ENCODE measurements around the gene FBLN1.
A peak's percentile ranks its signal among the peaks of the same experiment; 100 is the strongest.

Gene FBLN1

GRCh38 chr22:45576273-45576625 lies 73.6 kb downstream of the FBLN1 start:
- peaks cover 27 to 28% of the 10 kb centered on the region in 2 donors for H3K27me3 Mint-ChIP-seq
- H3K9me3 Mint-ChIP-seq: peaks cover 0 to under 1% of the 10 kb centered on the region in 2 donors
- no peaks in the 10 kb centered on the region for H3K36me3 Mint-ChIP-seq
- no peak overlapping the region for H3K4me3 Mint-ChIP-seq
- no peak overlapping the region for H3K27ac Mint-ChIP-seq
- H3K4me1 Mint-ChIP-seq: no peaks in the 10 kb centered on the region
- ATAC-seq (replicated peaks): no peak
- no peak for DNase-seq

- ATAC-seq (replicated peaks): no peak
- DNase-seq: no peak
- Mint-ChIP-seq H3K9me3 (no peaks in the 10 kb centered on the region), H3K4me3 (no peak overlapping the region), H3K27me3 (peaks cover 27 to 28% of the 10 kb centered on the region in 2 donors), H3K36me3 (no peaks in the 10 kb centered on the region), H3K4me1 (no peaks in the 10 kb centered on the region), H3K27ac (no peak overlapping the region)
Measured at GRCh38 chr22:45576730-45577464, 74.2 kb downstream of the FBLN1 start.

- no peak overlapping the region for H3K4me3 Mint-ChIP-seq
- H3K4me1 Mint-ChIP-seq: peaks cover 4% of the 10 kb centered on the region in 2 donors
- H3K27me3 Mint-ChIP-seq: peaks cover 27 to 28% of the 10 kb centered on the region in 2 donors
- ATAC-seq (replicated peaks) (peak; percentile 85), DNase-seq (peak; percentile 51)
- H3K27ac Mint-ChIP-seq: no peak overlapping the region
- H3K36me3 Mint-ChIP-seq: no peaks in the 10 kb centered on the region
- peaks cover 0 to 2% of the 10 kb centered on the region in 2 donors for H3K9me3 Mint-ChIP-seq
Measured at GRCh38 chr22:45577746-45578523, 75.3 kb downstream of the FBLN1 start.

GRCh38 chr22:45578524-45579147 lies 76.0 kb downstream of the FBLN1 start:
- Mint-ChIP-seq H3K9me3 (peaks cover 3 to 5% of the 10 kb centered on the region in 2 donors), H3K36me3 (peaks cover 0 to 2% of the 10 kb centered on the region in 2 donors), H3K27me3 (peaks cover 27 to 28% of the 10 kb centered on the region in 2 donors), H3K4me3 (no peak overlapping the region), H3K4me1 (peaks cover 9 to 10% of the 10 kb centered on the region in 2 donors), H3K27ac (no peak overlapping the region)
- DNase-seq (no peak), ATAC-seq (replicated peaks) (no peak)

- Mint-ChIP-seq H3K27ac (no peak overlapping the region), H3K9me3 (peaks cover 4 to 5% of the 10 kb centered on the region in 2 donors), H3K4me1 (peaks cover 9 to 13% of the 10 kb centered on the region in 2 donors), H3K36me3 (peaks cover 0 to 2% of the 10 kb centered on the region in 2 donors), H3K4me3 (no peak overlapping the region), H3K27me3 (peaks cover 25 to 28% of the 10 kb centered on the region in 2 donors)
- no peak for ATAC-seq (replicated peaks)
- no peak for DNase-seq
Measured at GRCh38 chr22:45579306-45579705, 76.6 kb downstream of the FBLN1 start.

GRCh38 chr22:45579806-45580725 lies 77.4 kb downstream of the FBLN1 start:
- H3K27ac Mint-ChIP-seq: no peak overlapping the region
- H3K27me3 Mint-ChIP-seq: peaks cover 21 to 28% of the 10 kb centered on the region in 2 donors
- ATAC-seq (replicated peaks): no peak
- H3K36me3 Mint-ChIP-seq: peaks cover 0 to 2% of the 10 kb centered on the region in 2 donors
- H3K4me3 Mint-ChIP-seq: no peak overlapping the region
- H3K4me1 Mint-ChIP-seq: peaks cover 9 to 13% of the 10 kb centered on the region in 2 donors
- peaks cover 4 to 5% of the 10 kb centered on the region in 2 donors for H3K9me3 Mint-ChIP-seq
- DNase-seq: no peak

GRCh38 chr22:45580726-45581381 lies 78.2 kb downstream of the FBLN1 start:
- DNase-seq (no peak), ATAC-seq (replicated peaks) (no peak)
- Mint-ChIP-seq H3K27ac (no peak overlapping the region), H3K36me3 (peaks cover 0 to 2% of the 10 kb centered on the region in 2 donors), H3K4me1 (peaks cover 9 to 13% of the 10 kb centered on the region in 2 donors), H3K4me3 (no peak overlapping the region), H3K27me3 (peaks cover 18 to 25% of the 10 kb centered on the region in 2 donors), H3K9me3 (peaks cover 4 to 5% of the 10 kb centered on the region in 2 donors)

GRCh38 chr22:45581549-45582080 lies 78.9 kb downstream of the FBLN1 start:
- no peak overlapping the region for H3K27ac Mint-ChIP-seq
- H3K36me3 Mint-ChIP-seq: peaks cover 0 to 2% of the 10 kb centered on the region in 2 donors
- H3K27me3 Mint-ChIP-seq: peaks cover 14 to 17% of the 10 kb centered on the region in 2 donors
- DNase-seq: no peak
- H3K4me3 Mint-ChIP-seq: no peak overlapping the region
- peaks cover 9 to 13% of the 10 kb centered on the region in 2 donors for H3K4me1 Mint-ChIP-seq
- no peak for ATAC-seq (replicated peaks)
- peaks cover 4 to 5% of the 10 kb centered on the region in 2 donors for H3K9me3 Mint-ChIP-seq

GRCh38 chr22:45582236-45582954 lies 79.7 kb downstream of the FBLN1 start:
- Mint-ChIP-seq H3K27me3 (peaks cover 10 to 16% of the 10 kb centered on the region in 2 donors), H3K4me3 (no peak overlapping the region), H3K36me3 (peaks cover 0 to 2% of the 10 kb centered on the region in 2 donors), H3K27ac (no peak overlapping the region), H3K9me3 (peaks cover 4 to 5% of the 10 kb centered on the region in 2 donors), H3K4me1 (peaks cover 9 to 13% of the 10 kb centered on the region in 2 donors)
- no peak for ATAC-seq (replicated peaks)
- DNase-seq: no peak

GRCh38 chr22:45582955-45583320 lies 80.3 kb downstream of the FBLN1 start:
- Mint-ChIP-seq H3K4me3 (no peak overlapping the region), H3K36me3 (peaks cover 0 to 2% of the 10 kb centered on the region in 2 donors), H3K27me3 (peaks cover 10 to 16% of the 10 kb centered on the region in 2 donors), H3K4me1 (peaks cover 9 to 13% of the 10 kb centered on the region in 2 donors), H3K9me3 (peaks cover 4 to 5% of the 10 kb centered on the region in 2 donors), H3K27ac (no peak overlapping the region)
- DNase-seq (no peak), ATAC-seq (replicated peaks) (no peak)

GRCh38 chr22:45583504-45583903 lies 80.8 kb downstream of the FBLN1 start:
- Mint-ChIP-seq H3K4me3 (no peak overlapping the region), H3K9me3 (peaks cover 4 to 5% of the 10 kb centered on the region in 2 donors), H3K4me1 (peaks cover 9 to 13% of the 10 kb centered on the region in 2 donors), H3K36me3 (peaks cover 0 to 2% of the 10 kb centered on the region in 2 donors), H3K27ac (no peak overlapping the region), H3K27me3 (peaks cover 10 to 18% of the 10 kb centered on the region in 2 donors)
- DNase-seq (no peak), ATAC-seq (replicated peaks) (peak; percentile 54 to 56)

GRCh38 chr22:45584121-45584570 lies 81.5 kb downstream of the FBLN1 start:
- DNase-seq: no peak
- Mint-ChIP-seq H3K36me3 (peaks cover 0 to 2% of the 10 kb centered on the region in 2 donors), H3K27ac (no peak overlapping the region), H3K27me3 (peaks cover 10 to 21% of the 10 kb centered on the region in 2 donors), H3K4me1 (peaks cover 9 to 13% of the 10 kb centered on the region in 2 donors), H3K4me3 (no peak overlapping the region), H3K9me3 (peaks cover 4 to 5% of the 10 kb centered on the region in 2 donors)
- no peak for ATAC-seq (replicated peaks)
